ENCODE measurements around the gene PRRT1B.

PRRT1B gene

GRCh38 chr9:131516930-131517329 lies 28.4 kb upstream of the PRRT1B start:
- TF ChIP-seq CTCF (IDR thresholded peaks at IDR 0.05; ENCODE audit: poor library complexity, severe bottlenecking), result no peak
- Histone ChIP-seq H3K27me3 (ENCODE audit: insufficient read depth, poor library complexity, severe bottlenecking) (no peaks in the 10 kb centered on the region), H3K27ac (ENCODE audit: poor library complexity, severe bottlenecking) (no peak overlapping the region), H3K36me3 (ENCODE audit: low read depth) (peaks cover 66% of the 10 kb centered on the region), H3K4me1 (ENCODE audit: insufficient read depth, poor library complexity, severe bottlenecking) (no peaks in the 10 kb centered on the region), H3K9me3 (ENCODE audit: severe bottlenecking) (no peaks in the 10 kb centered on the region), H3K4me3 (ENCODE audit: severe bottlenecking) (no peak overlapping the region)
- ATAC-seq (ENCODE audit: low read depth) (no peak), DNase-seq (ENCODE audit: low spot score) (no peak)

GRCh38 chr9:131517761-131518190 lies 27.5 kb upstream of the PRRT1B start:
- H3K27ac ChIP-seq (ENCODE audit: poor library complexity, severe bottlenecking), result no peak overlapping the region
- no peaks in the 10 kb centered on the region for H3K4me1 ChIP-seq (ENCODE audit: insufficient read depth, poor library complexity, severe bottlenecking)
- ATAC-seq (ENCODE audit: low read depth) (no peak), DNase-seq (ENCODE audit: low spot score) (no peak)
- no peaks in the 10 kb centered on the region for H3K27me3 ChIP-seq (ENCODE audit: insufficient read depth, poor library complexity, severe bottlenecking)
- H3K9me3 ChIP-seq (ENCODE audit: severe bottlenecking), result no peaks in the 10 kb centered on the region
- no peak overlapping the region for H3K4me3 ChIP-seq (ENCODE audit: severe bottlenecking)
- H3K36me3 ChIP-seq (ENCODE audit: low read depth), result peaks cover 59% of the 10 kb centered on the region
- TF ChIP-seq CTCF (IDR thresholded peaks at IDR 0.05; ENCODE audit: poor library complexity, severe bottlenecking), result no peak

- no peak for ATAC-seq (ENCODE audit: low read depth)
- Histone ChIP-seq H3K36me3 (ENCODE audit: low read depth) (peaks cover 58% of the 10 kb centered on the region), H3K4me3 (ENCODE audit: severe bottlenecking) (no peak overlapping the region), H3K4me1 (ENCODE audit: insufficient read depth, poor library complexity, severe bottlenecking) (no peaks in the 10 kb centered on the region), H3K9me3 (ENCODE audit: severe bottlenecking) (no peaks in the 10 kb centered on the region), H3K27me3 (ENCODE audit: insufficient read depth, poor library complexity, severe bottlenecking) (no peaks in the 10 kb centered on the region), H3K27ac (ENCODE audit: poor library complexity, severe bottlenecking) (no peak overlapping the region)
- TF ChIP-seq CTCF (IDR thresholded peaks at IDR 0.05; ENCODE audit: poor library complexity, severe bottlenecking), result no peak
- DNase-seq (ENCODE audit: low spot score), result no peak
These were observed 26.8 kb upstream of the PRRT1B start for GRCh38 chr9:131518553-131518952.

- Histone ChIP-seq H3K4me1 (ENCODE audit: insufficient read depth, poor library complexity, severe bottlenecking) (no peaks in the 10 kb centered on the region), H3K4me3 (ENCODE audit: severe bottlenecking) (no peak overlapping the region), H3K27ac (ENCODE audit: poor library complexity, severe bottlenecking) (no peak overlapping the region), H3K27me3 (ENCODE audit: insufficient read depth, poor library complexity, severe bottlenecking) (no peaks in the 10 kb centered on the region), H3K9me3 (ENCODE audit: severe bottlenecking) (no peaks in the 10 kb centered on the region), H3K36me3 (ENCODE audit: low read depth) (peaks cover 63% of the 10 kb centered on the region)
- DNase-seq (ENCODE audit: low spot score), result no peak
- TF ChIP-seq CTCF (IDR thresholded peaks at IDR 0.05; ENCODE audit: poor library complexity, severe bottlenecking), result no peak
- ATAC-seq (ENCODE audit: low read depth), result no peak
These were observed 24.8 kb upstream of the PRRT1B start for GRCh38 chr9:131520503-131520902.

- Histone ChIP-seq H3K4me1 (ENCODE audit: insufficient read depth, poor library complexity, severe bottlenecking) (no peaks in the 10 kb centered on the region), H3K27me3 (ENCODE audit: insufficient read depth, poor library complexity, severe bottlenecking) (no peaks in the 10 kb centered on the region), H3K36me3 (ENCODE audit: low read depth) (peaks cover 68% of the 10 kb centered on the region), H3K27ac (ENCODE audit: poor library complexity, severe bottlenecking) (no peak overlapping the region), H3K9me3 (ENCODE audit: severe bottlenecking) (no peaks in the 10 kb centered on the region), H3K4me3 (ENCODE audit: severe bottlenecking) (no peak overlapping the region)
- TF ChIP-seq CTCF (IDR thresholded peaks at IDR 0.05; ENCODE audit: poor library complexity, severe bottlenecking), result no peak
- ATAC-seq (ENCODE audit: low read depth) (no peak), DNase-seq (ENCODE audit: low spot score) (no peak)
These were observed 24.1 kb upstream of the PRRT1B start for GRCh38 chr9:131521203-131521602.
